Activated T-cell treated with anti-CD3 and anti-CD28 coated beads for 24 hours (primary cell): ENCODE measurements around the gene KIAA0513.

ENCODE experiments used
- DNase-seq: peaks from one replicate; pipeline ENCODE4 v3.0.0-alpha.2; 2020; ENCODE audit warnings: low read depth

KIAA0513 gene

DNA sequence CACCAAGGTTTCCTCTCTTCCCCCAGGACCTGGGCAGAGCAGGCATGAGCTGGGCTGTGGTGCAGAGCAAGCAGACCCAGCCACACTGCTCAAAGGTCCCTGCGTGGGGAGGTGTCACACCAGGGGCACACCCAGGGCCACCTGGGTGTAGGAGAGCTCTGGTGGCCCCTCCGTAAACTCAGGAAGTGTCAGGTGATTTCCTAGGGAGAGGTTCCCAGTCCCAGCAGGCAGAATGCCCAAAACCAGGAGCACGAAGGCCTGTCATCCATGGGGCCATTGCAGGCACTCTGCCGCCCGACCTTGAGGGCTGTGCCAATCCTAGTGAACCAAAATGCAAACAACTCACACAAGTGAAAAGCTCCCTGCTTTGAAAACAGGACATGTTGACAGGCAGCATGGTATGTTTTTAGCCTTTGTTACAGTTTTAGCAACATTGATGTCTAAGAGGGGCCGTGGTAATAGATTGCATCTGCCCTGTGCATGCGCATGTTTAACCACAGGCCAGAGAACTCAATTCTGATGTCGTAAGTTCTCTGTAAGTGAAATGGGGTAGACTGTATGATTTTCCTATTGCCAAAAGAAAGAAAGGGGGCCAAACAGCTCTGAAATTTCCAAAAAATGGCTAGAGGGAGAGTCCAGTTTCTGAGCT, 63.4 kb downstream of the KIAA0513 start:
- DNase-seq = no peak

DNA sequence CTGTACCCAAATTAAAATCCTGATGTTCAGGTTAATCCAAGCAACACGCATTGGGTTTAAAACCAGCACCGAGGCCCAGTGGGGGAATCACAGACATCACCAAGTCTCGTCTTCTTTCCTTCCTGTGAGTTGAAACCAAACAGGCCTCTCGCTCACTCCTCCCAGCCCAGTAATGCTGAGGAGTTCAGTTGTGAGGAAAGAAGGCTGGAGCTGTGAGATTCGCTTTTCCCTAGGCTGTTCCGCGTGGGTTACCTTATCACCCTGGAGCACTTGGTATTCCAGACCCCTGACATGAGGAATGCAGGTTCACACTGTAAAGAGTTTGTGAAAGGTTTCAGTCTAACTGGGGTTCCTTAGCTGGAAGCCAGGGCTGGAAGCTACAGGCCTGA, 63.9 kb downstream of the KIAA0513 start:
- DNase-seq = no peak

DNA sequence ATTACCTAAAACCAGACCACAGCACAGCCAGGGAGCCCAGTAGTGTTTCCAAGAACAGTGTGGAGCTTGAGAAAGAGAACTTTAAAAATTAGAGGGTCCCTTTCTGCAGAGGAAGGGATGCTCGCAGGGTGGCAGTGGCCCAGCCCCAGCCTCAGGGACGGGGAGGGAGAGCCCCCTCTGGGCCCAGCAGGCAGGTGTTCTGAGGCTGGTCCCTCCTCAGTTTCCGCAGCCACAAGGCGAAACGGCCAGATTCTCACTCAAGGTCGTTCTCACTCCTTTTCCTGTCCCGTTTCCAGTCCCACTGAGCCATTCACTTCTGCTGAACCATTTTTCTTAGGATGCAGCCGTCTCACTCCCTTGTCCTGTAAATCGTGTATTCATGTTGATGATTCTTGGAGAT, 64.7 kb downstream of the KIAA0513 start:
- no peak for DNase-seq

DNA sequence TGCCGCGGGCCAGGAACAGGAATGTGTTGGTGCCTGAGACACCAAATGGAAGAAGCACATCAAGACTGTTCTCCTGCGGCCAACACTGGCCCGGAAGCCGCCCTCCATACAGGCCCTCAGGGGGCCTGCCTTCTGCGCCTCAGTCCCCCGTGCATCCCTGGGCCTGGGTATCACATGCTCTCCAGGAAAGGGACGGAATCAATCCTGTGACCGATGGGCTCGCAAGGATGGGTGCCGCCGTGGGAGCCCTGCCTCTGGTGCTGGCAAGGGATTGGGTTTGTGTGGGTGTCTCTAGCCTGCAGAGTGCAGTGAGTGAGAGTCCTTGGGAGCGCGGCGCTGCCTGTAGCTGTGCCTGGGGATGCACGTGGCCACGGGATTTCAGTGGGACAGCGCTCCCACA, 65.3 kb downstream of the KIAA0513 start:
- DNase-seq = no peak

DNA sequence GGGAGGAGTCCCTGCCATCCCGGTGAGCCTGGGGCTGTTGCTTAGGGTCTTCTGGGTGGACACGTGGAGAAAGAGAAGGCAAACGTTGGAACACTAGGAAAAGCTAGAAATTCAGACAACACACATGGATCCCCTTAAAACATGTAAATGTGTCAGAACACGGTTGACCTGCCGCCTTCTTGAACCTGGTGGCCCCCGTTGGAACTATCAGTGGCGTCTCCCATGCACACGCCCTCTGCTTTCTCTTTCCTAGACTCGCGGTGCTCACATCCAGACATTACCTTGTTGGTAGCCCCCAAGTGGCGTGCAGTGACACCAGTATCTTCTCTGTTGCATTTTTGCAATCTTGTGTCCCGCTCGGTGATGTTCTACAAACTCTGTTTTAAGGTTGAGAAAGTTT, 66.1 kb downstream of the KIAA0513 start:
- DNase-seq = no peak

DNA sequence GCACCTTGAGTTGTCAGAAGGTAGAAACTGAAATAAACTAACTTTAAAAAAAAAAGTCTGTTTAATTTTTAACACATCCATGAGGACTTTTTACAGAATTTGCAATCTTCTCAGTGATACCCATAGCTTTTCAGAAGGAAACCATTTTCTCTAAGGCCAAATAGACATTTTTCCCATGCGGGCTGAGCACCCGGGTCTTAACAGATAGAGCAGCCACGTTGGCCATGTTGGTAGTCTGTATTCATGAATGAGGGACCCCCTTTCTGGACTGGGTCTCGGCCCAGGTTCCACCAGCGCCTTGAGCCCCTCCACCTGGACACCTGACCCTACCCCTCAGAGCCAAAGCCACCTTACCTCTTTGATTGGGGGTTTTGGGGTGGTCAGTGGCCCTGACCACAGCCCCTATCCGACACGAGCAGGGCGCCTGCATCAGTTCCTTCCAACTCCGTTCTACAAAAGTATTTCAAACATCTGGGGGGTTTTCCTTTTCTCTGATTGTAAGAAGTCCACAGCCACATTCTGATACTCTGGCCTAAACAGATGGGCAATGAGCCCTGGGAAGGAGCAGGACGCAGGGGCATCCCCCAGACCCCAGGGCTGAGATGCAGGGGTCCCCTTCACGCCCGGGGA, 66.7 kb downstream of the KIAA0513 start:
- DNase-seq = no peak

DNA sequence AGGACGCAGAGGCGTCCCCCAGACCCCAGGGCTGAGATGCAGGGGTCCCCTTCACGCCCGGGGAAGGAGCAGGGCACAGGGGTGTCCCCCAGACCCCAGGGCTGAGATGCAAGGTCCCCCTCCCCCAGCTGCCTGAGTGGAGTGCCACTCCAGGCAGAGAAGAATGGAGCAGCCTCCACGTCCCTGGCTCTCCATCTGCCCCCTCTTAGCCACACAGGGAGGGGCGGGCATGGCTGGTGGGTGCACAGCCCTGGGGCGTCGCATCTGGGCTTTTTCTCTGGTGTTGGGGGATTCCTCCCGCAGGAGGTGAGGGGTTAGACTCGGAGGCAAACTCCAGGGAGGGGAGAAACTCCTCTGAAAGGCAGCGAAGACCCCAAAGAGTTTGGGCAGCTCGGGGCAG, 67.2 kb downstream of the KIAA0513 start:
- no peak for DNase-seq

DNA sequence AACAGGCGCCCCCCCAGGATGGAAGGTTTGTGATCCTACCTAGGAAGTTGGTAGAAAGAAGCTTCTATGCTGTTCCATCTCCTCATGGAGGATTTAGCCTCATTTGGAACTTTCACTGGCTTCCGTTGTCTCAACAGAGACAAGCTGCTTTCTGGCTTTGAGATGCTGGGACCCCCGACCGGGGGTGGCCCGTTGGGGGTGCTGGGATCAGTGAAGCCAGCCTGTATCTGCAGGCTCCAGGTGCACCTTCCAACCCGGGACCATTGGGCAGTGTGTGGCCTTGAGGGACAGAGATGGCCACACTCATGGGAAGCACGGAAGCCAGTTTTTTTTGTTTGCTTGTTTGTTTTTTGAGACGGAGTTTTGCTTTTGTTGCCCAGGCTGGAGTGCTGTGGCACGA, 69.3 kb downstream of the KIAA0513 start:
- DNase-seq = no peak

DNA sequence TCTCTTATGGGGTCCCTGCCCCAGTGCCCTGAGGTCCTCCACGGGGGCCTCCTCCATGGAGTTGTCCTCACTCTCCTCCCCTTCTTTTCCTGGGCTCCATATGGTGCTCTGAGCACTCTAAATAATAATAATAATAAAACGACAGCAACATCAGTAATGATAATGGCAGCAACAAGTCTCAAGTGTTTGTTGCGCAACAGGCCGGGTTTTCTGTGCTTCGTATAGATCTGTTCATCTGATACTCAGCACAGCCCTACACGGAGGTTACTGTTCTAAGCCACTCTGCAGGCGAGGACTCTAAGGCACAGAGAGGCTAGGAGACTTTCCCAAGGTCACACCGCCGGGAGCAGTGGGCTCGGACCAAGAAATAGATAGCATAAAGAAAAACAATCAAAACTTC, 71.0 kb downstream of the KIAA0513 start:
- DNase-seq = no peak

DNA sequence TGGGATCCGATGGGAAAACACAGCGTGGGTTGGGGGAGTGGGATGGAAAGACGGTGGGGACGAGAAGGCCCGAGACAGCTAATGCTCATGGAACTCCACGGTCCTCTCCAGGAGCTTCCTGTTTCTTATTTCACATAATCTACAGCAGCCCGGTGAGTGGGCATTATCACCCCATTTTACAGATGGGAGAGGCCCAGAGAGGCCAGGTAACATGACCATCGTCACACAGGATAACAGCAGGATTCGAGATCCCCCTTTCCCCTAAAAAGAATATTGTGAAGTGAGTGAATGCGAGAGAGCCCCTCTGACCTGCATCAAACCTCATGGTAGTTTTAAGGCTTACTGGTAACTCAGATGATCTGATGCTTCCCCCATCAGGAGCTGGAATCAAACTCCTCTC, 72.7 kb downstream of the KIAA0513 start:
- no peak for DNase-seq

DNA sequence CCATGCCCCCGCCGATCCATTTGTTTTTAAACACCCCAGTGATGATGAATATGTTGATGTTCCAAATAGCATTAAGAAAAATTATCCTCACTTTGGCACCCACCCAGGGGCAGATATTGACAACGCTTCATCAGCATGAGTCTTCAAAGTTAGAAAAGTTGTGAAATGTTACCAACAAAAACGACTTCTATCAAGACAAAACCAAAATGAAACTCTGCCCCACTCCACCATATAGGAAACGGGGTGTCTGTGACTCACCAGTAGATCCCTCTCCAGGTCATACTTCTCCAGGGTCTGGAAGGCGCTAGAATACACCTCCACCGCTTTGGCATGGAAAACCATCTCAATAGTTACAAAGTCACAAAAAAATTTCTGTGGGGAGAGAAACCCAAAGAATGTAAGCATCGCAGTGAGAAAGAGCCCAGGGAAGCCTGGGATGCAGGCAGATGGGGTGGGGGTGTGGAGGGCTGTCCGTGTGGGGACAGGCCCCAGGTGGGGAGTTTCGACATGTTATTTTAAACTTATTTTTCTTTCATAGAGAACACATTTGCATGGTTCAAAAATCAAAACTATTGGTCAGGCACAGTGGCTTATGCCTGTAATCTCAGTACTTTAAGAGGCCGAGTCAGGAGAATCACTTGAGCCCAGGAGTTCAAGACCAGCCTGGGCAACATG, 74.5 kb downstream of the KIAA0513 start:
- DNase-seq = no peak

DNA sequence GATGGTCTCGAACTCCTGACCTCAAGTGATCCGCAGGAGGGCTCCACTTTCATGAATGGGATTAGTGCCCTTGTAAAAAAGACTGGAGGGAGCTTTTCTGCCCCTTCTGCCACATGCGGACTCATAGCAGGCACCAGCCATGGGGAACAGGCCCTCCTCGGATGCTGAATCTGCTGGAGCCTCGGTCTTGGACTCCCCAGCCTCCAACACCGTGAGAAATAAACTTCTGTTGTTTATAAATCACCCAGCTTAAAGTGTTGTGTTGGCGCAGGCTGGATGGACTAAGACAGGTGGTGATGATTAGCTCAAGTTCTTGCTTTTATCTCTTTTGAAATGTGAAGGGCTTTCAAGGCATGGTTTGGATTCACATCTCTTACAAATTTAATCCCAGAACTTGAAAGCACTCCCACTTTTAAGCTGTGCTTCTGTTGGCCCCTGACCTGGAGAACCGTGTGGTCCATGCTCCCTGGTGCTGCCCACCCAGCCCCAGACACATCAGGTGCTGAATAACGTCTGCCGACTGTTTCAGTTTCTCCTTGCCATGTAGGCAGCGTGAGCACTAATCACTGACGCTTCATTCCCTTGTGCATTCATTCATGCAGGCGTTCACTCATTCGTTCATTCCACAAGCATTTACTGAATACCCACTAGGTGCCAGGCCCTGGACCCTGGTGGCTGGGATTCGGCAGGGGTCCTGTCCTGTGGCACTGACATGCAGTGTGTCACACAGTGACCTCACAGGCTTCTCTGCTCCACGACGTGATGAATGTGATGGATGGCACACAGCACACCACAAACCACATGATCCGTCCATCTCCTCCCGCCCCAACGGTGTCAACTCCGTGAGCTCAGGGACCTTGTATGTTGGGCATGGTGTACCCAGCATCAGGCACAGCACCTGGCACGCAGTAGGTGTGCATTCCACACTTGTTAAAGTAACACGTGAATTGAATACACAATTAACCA, 75.8 kb downstream of the KIAA0513 start:
- DNase-seq = no peak

DNA sequence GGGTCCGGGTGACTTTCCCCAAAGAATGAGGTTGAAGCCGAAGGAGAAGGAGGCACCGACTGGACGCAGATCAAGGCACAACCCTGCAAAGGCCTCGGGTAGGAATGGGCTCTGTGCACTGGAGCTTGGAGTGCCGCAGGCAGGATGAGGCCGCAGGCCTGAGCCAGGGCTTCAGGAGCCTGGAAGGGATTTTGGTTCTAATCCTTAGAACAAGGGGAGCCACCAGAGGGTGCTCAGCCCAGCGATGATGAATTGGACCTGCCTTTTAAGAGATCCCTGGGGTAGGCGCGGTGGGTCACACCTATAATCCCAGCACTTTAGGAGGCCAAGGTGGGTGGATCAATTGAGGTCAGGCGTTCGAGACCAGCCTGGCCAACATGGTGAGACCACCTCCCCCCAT, 76.6 kb downstream of the KIAA0513 start:
- DNase-seq = no peak

DNA sequence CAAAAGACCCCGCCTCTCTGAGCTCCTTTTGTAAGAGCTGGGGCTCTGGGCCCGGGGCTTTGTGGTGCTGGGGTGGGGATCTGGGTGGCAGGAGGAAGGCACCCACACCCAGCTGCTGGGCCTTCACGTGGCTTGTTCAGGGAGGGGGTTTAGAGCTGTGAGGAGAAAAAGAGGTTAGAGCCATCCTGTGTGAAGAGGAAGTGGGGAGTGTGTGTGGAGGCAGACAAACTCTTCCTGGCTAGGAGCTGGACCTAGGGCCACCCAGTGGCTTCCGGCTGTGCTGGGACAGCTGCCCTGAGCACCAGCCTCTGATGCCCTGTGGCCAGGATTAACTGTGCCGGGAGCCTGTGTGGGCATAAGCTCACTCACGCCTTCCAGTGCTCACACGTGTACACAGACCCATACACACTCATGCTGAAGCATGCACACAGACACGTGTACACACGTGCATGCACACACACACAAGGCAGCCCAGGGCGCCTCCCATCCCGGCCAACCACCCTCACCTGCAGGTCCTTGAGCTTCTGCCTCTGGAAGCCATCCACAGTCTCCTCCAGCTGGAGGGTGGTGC, 77.3 kb downstream of the KIAA0513 start:
- no peak for DNase-seq

DNA sequence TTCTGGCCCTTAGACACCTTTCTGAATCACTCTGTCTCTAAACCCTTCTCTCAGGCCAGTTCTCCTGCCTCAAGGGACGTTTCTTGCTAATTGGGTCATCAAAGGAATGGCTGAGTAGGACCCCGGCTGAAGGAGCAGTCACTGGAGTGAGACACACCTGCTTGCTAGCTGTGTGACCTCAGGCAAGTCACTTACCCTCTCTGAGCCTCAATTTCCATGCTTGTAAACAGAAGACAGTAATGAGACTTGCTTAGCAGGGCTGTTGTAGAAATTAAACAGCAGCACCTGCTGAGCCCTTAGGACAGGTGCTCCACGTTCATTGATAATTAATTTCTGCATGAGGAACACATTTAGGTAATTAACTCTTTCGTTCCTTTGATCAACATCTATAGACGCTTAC, 77.9 kb downstream of the KIAA0513 start:
- DNase-seq = no peak

DNA sequence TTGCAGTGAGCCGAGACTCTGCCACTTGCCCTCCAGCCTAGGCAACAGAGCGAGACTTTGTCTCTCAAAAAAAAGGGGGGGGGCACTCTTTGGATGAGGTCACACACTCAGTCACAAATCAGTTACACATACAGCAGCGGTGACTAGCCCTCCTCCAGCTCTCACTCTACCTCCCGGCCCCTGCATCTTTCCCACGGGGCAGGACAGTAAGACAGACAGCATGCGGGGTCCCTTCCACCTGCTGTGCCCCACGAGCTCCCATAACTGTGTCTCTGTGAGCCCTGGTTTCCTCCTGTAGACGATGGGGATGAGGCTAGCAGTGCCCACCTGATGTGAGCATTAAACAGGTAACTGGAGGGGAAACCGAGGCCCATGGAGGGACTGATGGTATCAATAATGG, 79.5 kb downstream of the KIAA0513 start:
- no peak for DNase-seq

DNA sequence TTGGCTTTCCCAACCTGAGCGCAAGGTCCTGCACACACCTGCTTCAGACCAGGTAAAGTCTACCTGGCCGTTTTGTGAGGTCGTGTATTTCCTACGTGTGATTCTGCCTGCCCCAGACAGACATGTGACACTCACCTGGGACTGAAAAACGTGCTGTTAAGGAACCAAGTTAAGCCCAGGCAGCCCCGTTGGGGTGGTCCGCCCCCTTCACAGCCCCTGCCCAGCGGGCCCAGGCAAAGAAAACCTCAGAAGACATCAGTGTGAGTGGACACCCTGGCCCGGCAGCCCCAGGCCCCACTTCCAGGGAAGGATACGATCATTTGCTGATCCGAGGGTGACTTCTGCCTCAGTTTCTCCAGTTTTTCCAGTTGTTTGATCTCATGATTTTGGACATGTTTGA, 79.9 kb downstream of the KIAA0513 start:
- DNase-seq = no peak

DNA sequence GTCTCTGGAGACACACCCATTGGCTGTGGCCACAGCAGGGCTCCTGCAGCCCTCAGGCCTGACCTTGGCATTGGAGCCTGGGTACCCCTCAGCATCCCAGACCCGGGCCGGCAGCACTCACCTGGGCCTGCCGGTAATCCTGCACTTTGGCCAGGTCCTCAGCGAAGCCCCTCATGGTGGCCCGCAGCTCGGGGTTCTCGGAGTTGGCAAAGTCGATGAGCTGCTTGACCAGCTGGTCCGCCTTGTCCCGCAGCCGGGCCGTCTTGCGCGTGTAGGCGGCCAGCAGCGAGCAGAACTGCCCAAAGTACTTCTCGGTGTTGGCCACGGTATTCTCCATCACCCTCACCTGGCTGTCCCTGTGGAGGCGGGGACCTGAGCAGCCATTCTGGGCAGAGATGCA, 82.5 kb downstream of the KIAA0513 start:
- no peak for DNase-seq

DNA sequence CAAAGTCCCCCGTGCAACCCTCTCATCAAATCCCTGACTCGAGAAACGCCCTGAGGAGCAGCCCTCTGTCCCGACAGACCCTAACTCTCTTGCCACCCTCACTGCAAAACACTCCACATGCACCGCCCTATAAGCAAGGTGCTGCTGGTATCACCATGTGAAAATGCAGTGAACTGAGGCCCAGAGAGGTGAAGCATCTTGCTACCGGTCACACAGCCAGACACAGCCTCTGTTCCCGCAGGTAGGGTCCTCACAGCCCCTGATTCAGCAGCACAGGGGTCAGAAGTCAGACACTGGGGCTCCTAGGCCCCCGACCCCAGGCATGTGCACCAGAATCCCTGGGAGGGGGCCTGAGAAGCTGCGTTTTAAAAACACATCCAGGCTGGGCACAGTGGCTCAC, 83.6 kb downstream of the KIAA0513 start:
- no peak for DNase-seq

DNA sequence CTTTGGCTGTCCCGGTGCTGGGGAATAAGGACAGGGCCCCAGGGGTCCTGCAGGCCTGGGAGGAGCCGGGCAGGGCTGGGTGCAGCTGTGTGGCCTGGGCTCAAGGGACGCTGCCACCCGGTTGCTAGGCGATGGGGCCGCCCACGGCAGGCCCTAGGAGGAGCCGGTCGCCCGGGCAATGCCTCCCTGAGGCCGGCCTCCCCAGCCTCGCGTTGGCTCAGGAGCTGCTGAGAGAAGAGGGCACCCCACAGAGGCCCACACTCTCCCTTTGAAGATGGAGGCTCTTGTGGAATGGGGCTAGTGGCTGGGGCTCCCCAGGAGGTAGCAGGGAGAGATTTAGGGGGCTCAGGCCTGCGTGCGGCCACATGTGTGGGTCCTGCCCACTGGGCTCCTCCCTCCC, 84.8 kb downstream of the KIAA0513 start, which contains the start of gene CIBAR2:
CIBAR2 (minus strand) TSS at position 109 of the 400 bp plus-strand sequence. CDS start 120 bp downstream, outside the sequence.
- no peak for DNase-seq

DNA sequence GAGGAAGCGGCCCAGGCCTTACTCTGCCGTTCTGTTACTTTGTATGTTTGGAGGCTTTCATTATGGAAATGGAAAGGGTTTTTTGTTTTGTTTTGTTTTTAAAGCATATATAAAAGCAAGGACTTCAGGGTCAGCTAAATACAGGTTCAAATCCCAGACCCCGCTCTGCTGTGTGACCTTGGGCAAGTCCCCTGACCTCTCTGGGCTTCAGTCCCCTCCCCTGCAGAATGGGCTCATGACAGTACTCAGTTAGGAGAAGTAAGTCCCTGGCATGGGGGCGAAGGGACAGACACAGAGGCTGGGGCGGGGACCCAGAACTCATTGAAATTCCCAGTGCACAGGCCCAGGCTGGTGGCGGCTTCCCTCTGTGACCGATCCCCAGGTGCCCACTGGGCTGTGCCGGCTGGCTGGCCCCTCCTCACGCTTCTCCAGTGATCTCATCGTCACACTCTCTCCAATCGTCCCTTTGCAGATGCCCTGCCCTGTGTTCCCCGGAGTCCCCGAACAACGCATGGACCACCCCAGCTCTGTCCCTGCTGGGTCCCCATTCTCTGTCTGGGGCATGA, 85.7 kb downstream of the KIAA0513 start:
- no peak for DNase-seq

DNA sequence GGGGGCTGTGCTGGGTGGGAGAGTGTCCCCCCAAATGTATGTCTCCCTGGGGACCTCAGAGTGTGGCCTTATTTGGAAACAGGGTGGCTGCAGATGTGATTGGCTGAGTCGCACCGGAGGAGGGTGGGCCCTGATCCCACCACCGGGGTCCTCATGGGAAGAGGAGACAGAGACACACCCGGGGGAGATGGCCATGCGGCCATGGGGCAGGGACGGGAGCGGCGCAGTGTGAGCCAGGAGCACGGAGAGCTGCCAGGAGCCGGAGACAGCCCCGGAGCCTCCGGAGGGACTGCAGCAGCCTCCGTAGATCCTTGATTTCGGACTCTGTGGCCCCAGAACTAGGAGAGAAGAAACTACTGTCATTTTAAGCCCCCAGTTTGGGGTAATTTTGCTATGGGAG, 86.3 kb downstream of the KIAA0513 start:
- DNase-seq = no peak
